ENCODE measurements around the gene PDXP.

GRCh38 chr22:37632174-37633088 is 26.1 kb upstream of the PDXP start:
- TF ChIP-seq EZH2 (IDR thresholded peaks at IDR 0.05; ENCODE audit: low read length, unreplicated experiment) (no peak), CTCF (conservative IDR thresholded peaks at IDR 0.05; ENCODE audit: low read depth, low read length) (no peak)

Data from PC-3 (cell line).